ENCODE measurements around the gene TTLL5.

TTLL5 gene

DNA sequence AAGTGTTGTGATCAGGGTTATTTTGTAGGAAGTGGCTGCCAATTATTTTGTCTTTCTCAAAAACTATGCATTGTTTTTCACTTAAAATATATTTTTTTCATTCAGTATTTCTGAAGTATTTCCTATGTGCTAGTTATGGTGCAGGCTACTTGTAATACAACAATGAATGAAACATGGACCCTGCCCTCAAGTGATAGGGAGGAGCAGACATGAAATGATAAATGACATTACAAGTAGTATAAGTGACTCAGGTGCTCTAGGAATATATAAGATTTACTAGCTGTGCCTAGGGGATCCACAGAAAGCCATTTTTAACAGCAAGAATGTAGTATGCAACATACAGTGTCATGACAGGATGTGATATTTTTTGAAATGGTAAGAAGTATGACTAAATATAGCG is 65.3 kb downstream of the TTLL5 start:
- intact Hi-C loops (cut with DNase I), result no loop called here
- DNase-seq, result no peak

DNA sequence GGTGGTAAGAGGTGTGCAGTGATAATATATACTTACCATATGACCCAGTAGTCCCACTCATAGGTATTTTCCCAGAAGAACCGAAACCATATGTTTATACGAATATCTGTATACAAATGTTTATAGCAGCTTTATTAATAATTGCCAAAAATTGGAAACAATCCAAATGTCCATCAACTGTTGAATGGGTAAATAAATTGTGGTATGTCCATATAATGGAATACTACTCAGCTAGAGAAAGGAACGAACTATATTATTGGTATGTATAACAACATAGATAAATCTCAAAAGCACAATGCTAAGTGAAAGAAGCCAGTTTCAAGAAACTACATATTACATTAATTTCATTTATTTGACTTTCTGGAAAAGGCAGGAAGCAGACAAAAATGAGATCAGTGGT is 66.1 kb downstream of the TTLL5 start:
- no peak for DNase-seq
- intact Hi-C loops (cut with DNase I), result no loop called here

DNA sequence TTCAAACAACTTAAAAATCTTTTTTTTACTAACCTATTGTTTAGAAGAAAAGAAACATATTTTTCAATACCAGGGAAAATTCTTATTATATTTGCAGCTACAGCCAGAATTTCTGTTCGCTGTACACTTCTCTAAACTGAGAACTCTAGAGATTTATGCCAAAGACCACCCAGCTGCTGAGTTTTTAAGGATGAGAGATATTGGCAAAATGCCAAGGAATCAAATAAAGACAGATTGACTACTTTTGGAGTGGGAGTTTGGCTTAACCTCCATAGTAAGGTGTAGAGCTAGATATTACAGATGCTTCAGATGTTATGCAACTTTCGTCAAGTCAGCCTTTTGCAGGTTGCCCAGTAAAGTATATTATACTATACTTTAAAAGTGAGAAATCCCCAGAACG is 71.8 kb downstream of the TTLL5 start:
- no peak for DNase-seq
- intact Hi-C loops (cut with DNase I), result no loop called here

DNA sequence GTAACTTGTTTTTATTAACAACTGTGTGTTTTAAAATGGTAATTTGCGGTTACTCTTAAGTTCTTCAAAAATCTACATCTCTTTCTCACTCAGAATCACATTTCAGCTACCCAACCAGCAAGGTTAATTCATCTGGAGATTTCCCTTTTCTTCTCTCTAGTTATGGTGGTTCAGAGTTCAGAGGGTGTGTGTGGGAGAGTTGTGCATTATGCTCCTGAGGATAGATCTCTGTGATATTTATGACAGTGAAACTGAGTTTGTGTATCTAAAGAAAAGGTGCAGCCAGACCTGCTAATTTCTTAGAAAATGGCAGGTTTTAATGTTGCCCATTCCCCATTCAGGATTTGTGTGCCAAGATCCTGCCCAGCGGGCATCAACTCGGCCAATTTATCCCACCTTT is 73.8 kb downstream of the TTLL5 start:
- intact Hi-C loops (cut with DNase I), result no loop called here

DNA sequence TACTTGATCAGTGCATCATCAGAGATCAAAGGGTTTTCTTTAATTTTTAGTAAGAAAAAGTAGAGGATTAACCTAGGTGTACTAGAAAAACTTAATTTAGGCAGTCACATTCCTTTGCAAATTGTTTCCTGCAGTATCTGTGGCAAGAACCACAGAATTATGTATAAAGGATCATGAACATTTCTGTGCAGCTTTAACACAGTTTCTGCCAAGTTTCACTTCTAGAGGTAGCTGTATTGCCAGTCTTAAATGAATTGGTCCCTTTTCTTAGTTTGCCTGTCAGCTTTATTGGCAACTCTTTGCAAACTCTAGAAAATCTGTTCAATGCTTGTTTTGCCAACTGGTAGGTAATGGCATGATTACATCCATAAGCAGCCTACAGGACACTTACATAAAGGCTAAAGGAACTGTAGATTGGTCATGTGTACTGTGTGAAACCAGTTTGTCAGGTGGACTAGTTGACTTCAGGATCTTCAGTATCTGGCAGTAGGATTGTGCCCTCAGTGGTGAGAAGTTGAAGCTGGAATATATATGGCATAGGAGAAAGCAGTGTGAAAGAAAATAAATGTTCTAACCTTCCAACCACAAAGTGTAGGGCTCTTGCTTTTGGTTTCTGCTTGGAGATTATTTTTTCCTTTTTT is 75.9 kb downstream of the TTLL5 start:
- intact Hi-C loops (cut with DNase I), result no loop called here
- DNase-seq, result no peak

More for the DNA sequence above, 73.8 kb downstream of the TTLL5 start:
- DNase-seq, result no peak

DNA sequence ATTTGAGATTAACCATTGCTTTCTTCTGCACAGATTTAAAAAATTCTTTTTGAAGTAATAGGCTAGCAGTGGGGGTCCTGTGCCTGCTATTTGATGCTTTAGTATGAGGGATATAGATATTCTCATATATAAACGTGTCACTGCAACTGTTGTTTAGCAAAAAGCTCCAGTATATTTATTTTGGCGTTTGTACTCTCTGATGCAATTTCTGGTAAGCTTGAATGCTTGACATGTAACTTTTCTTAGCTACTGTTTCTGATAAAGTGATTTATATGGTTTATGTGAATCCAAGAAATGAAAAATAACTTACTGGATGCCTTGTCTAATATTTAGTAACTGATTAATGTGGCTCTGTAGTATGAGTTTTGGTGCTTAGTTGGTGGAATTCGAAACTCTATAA is 77.1 kb downstream of the TTLL5 start:
- DNase-seq, result no peak
- intact Hi-C loops (cut with DNase I), result no loop called here

DNA sequence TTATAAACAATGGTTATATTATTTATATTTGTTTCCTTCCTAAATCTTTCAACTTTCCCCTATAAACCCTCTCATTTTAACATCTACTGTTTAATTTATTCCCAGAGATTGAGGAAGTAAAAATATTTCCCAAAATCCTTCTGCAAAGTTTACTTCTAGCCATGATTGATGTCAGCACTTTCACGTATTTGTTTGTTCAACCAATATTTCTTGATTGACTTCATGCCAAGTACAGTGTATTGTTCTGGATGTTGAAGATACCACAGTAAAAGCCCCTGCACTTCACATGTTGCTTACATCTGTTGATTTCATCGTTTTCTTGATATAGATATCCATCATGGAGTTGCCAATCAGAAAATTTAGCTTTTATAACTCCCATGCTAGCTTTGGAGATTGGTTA is 81.8 kb downstream of the TTLL5 start:
- intact Hi-C loops (cut with DNase I), result no loop called here
- DNase-seq, result no peak

DNA sequence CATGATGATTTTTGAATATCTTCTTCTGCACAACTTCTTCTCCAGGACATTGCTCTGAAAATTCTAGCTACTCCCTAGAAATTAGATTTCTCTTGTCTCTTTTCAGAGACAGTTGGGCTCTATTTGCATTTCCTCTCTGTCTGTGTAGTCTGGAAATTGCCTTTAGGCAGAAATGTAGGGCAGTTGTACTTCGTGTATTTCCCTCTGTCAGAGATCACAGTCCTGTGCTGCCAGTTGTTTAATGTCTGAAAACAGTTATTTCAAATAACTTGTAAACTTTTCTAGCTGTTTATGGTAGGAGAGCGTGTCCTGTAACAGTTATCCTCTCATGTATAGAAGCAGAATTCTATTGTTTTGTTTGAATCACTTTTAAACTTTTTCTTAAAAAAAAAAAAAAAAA is 86.9 kb downstream of the TTLL5 start:
- intact Hi-C loops (cut with DNase I), result no loop called here
- DNase-seq, result no peak

DNA sequence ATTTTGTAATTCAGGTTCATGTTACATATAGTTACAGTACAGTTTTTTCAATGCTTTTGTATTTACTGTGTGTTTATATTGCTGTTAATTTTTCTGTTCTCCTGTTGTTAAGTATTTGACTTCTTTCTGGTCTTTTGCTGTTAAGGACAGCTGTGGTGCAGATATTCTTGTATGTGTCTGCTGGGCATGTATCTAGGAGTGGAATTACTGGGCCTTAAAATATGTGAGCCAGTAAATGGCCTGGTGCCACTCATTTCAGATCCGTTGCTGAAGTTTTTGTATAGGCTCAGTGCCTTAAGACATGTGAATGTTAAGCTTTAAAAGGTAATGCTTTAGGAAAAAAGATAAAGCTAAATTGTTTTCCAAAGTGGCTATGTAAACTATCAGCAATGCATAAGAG is 87.3 kb downstream of the TTLL5 start:
- intact Hi-C loops (cut with DNase I), result no loop called here
- DNase-seq, result no peak

DNA sequence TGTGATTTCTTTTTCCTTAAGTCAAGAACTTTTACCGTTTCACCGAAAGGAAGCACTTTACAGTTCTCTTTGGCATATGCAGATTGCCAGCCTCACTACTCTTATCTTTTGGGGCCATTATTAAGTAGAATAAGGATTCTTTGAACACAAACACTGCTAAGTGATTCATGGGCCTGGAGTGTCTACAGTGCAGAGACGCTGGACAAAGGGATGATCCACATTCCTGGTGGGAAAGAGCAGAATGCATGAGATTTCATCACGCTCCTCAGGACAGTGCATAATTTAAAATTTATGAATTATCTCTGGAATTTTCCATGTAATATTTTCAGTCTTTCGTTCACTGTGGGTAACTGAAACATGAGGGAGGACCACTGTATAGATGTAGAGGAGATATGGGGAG is 90.2 kb downstream of the TTLL5 start:
- DNase-seq, result no peak
- intact Hi-C loops (cut with DNase I), result no loop called here

DNA sequence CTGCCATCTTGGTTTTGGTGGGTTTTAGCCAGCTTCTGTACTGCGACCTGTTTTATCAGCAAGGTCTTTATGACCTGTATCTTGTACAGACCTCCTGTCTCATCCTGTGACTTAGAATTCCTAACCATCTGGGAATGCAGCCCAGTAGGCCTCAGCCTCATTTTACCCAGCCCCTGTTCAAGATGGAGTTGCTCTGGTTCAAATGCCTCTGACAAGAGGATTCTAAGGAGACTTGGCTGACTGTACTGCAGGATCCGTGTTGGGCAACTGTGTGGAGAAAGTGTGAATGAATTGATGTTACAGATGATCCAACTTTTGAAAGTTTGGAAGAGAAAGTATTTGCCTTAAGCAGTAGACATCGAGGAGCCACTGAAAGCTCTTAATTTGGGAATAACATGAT is 91.0 kb downstream of the TTLL5 start:
- intact Hi-C loops (cut with DNase I), result no loop called here

DNA sequence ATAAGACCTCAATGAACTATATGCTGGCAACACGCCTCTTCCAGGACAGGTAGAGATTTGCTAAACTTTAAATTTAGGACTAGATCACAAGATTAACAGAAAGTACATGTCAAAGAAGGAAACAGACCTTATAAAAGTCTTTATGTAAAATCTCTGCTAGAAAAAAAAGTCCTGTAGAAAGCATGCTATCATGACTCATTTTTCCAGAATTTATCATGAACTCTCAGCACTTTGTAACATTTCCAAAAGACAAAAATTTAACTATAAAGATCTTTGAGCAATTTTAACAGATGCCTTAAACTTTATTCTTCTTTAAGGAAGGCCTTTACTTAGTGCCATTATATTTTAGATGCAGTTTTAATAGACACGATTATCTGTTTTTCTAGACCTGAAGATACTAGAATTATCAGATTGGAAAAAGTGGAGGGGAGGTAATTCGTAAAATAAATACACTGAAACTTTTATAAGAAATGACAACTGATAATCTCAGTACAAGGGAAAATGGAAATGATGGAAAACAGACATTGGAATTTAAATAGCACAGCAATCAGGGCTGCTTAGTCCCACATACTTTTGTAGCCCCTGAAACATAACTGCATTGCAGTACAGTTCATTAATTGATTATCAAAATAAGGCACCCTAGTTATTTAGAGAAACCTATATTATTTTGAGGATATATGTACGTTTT is 92.0 kb downstream of the TTLL5 start:
- DNase-seq, result no peak
- intact Hi-C loops (cut with DNase I), result no loop called here

More for the DNA sequence above, 91.0 kb downstream of the TTLL5 start:
- DNase-seq, result no peak

DNA sequence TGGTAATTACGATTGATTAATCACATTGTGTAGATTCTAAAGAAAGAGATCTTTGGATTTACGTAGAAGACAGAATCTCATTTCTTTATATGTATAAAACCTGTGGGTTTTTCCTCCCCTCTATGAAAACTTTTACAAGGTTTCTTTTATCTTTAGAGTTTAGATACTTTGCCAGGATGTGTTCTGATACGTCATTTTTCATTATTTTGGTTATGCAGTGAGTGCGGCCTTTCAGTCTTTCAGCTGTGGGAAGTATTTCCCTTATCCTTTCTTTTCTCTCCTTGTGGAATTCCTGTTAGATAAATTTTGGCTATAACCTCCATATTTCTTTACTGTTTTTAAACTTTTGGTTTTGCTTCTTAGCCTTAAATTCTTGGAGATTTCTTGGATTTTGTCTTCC is 92.7 kb downstream of the TTLL5 start:
- intact Hi-C loops (cut with DNase I), result no loop called here
- no peak for DNase-seq

DNA sequence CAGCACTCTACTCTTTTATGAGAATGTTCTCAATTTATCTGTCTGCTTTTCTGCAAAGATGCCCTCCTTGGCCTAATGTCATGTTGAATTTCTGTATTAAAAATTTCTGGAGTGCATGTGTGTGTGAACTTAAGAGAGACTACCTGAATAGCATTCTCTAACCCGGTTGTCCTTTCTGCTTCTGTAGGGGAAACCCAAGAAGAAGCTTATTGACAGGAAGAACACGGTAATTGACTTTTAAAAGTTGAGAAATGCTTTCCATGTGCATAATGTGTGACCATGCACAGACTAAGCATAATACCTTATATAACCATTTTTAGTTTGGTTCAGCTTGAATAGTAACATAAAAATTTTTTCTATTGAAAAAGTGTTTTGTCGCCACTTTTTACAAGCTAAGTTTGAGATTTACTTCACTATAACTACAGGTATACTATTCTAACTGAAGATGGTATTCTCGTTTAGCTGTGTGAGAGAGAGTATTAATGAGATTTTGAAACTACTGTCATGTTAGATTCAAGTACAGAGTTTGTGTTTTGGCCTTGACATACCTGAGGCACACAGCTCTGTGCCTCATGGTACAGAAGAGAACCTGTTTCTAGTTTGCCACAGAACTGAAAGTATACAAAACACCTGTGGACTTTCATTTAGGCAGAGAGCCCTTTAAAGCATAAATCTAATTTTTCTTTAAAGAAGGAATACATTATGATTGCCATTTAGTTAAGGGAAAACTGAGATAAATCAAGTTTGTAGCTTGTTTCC is 96.8 kb downstream of the TTLL5 start:
- DNase-seq, result no peak
- intact Hi-C loops (cut with DNase I), result no loop called here

DNA sequence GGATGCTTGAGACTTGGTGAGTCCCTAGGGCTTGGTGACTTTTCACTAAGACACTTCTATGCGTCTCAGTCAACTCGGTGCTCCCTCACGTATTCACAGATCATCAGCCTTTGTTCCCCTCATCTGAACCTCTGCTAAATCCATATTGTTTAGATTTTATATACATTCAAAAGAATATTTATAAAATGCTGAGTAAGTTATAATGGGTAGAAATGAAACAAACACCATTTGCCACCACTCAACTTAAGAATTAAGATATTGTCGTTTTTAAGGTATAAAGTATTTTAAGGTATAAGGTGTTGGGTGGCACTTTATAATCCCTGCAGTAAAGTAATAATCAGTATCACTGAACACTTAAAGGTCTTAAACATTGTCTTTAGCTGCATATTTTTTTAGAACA is 103.0 kb downstream of the TTLL5 start:
- intact Hi-C loops (cut with DNase I), result no loop called here
- no peak for DNase-seq

DNA sequence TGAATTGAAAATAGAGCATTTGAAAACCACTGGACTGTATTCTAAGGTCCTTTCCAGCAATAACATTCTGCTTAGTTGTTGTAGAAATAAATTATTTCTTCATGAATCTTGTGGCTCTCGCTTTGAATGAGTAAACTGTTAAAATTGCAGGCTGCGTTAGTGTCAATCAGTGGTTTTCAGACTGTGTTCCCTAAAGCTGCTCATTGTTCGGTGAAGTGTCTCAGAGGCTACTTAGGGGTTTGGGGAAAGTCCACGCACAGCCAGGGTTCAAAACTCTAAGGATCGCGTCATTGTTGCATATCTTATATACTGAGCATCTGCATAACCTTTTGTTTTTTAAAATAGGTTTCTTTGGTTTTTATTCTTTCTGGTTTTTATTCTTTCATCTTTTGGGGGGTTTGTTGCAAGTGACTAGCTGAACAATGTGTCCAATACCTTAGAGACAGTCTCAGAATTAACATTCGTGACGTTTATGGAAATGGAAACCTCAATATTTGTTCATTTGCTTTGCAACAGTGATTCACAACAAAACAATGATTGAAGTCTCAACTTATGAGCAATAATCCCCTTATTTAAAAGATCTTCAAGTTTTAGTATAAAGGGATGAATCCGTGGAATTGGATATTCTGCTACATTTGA is 108.1 kb downstream of the TTLL5 start:
- intact Hi-C loops (cut with DNase I), result no loop called here
- DNase-seq, result no peak

DNA sequence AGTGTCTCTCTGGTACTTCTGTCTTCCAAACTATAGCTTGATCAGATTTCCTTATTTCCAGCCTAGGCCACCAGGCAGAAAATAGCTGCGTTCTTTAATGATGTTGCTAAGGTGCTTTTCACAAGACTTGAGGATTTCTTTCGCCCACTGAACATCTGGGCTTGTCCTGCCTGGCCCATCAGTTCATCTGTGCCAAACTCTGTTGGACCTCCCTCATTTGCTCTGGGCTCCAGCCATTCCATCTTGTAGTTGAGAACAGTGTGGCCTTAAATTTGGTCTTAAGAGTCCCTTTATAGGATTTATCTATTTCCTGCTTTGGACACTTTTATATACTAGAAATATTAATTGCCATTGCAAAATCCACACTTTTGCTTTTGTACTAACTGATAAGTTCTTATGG is 109.6 kb downstream of the TTLL5 start:
- DNase-seq, result no peak
- intact Hi-C loops (cut with DNase I), result no loop called here

DNA sequence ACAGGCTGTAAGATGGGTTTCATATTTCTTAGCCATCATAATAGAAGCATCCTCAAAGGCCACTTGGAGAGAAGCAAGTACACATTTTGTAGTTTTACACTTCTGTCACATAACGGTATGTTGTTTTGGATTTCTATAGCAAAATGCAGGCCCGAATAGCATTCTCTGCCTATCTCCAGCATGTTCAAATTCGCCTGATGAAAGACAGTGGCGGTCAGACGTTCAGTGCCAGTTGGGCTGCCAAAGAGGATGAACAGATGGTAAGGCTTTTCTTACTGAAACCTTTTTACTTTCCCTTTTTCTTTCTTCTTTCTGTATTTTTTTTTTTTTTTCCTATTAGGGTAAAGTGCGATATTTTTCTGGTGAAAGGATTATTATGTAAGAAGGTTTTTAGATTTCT is 110.5 kb downstream of the TTLL5 start:
- intact Hi-C loops (cut with DNase I), result no loop called here
- peak in 2 of 10 donors; percentile 72 to 74 for DNase-seq

DNA sequence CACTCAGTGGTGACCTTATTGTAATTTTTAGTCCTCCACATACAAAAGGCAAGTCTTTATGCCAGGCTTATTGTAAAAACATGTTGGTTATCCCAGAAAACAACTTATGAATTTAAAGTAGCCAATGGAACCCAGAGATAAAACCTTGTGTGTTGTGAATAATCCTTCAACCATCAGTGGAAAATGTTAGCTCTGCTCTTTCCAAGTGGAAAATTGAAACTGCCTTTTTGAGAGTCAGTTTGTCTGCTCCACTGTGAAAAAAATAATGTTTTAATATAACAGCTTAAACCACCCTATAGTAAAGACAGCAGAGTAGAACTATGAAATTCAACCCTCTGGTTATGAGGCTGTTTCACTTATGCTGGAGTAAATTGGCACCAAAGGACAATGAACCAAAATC is 112.0 kb downstream of the TTLL5 start:
- DNase-seq, result no peak
- intact Hi-C loops (cut with DNase I), result no loop called here

DNA sequence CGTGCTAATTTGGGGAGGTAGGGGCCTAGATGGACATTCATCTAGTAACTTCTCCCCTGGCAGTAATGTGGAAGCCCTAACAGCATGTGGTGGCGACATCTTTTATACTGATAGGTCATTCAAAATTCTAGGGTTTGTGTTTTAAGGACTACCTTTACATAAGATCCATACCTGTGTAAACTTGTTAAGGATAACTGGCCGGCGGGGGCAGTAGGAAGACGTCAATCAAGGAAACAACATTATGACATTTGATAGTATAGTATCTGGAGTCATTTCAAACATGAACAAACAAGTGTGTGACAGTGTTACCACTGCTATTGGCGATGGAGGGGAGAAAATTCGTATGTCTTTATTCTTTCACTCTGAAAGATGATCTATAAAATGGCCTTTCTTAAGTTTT is 120.0 kb downstream of the TTLL5 start:
- no peak for DNase-seq
- intact Hi-C loops (cut with DNase I), result no loop called here

DNA sequence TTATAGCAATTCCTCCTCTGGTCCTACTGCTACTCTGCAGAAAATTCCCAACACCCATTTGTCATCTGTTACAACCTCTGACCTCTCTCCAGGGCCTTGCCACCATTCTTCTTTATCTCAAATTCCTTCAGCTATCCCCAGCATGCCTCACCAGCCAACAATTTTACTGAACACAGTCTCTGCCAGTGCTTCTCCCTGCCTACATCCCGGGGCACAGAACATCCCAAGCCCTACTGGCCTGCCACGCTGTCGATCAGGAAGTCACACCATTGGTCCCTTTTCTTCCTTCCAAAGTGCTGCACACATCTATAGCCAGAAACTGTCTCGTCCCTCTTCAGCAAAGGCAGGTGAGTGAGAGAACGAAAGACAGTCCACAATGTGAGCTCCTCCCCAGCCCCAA is 122.1 kb downstream of the TTLL5 start:
- intact Hi-C loops (cut with DNase I), result no loop called here
- DNase-seq, result no peak

Measured in posterior cingulate gyrus (tissue), 11 donors.